Upper lobe of left lung (tissue), 6 donors: ENCODE measurements around the gene ZNF732. TPM values are rescaled to one million over a fixed set of nuclear protein-coding genes. Genes with fewer than 3 reads are reported as not detected.
"Not testable (repeated sequence)": the region's sequence is repeated elsewhere in the genome, so short reads cannot be mapped to it uniquely, and the experiment has no call there.

Source experiments
- ATAC-seq, 2 donors: fragments of 200-7000 bp; cut with Tn5 transposase; one replicate each; pipeline ENCODE4 v1.9.1; 2022; ENCODE audit warnings: mild to moderate bottlenecking in 2 of 2, moderate library complexity in 2 of 2; ENCODE audit not compliant: low FRiP score in 2 of 2
- DNase-seq, 2 donors: peaks; one replicate each; pipeline ENCODE4 v3.0.0-alpha.2; 2019 to 2020
- H3K27ac ChIP-seq, 4 donors: fragments of 200-600 bp; sonication (generic); one replicate each; pipeline ENCODE4 v1.5.1; 2016 to 2019
- H3K27me3 ChIP-seq, 4 donors: fragments of 200-600 bp; sonication (generic); one replicate each; pipeline ENCODE4 v1.5.1; 2017 to 2019
- H3K36me3 ChIP-seq, 4 donors: fragments of 200-600 bp; sonication (generic); one replicate each; pipeline ENCODE4 v1.5.1; 2016 to 2019
- H3K4me1 ChIP-seq, 4 donors: fragments of 200-600 bp; sonication (generic); one replicate each; pipeline ENCODE4 v1.5.1; 2018 to 2019
- H3K4me3 ChIP-seq, 4 donors: fragments of 200-600 bp; sonication (generic); one replicate each; pipeline ENCODE4 v1.5.1; 2017 to 2019; ENCODE audit warnings: mild to moderate bottlenecking in 2 of 4, moderate library complexity in 1 of 4
- H3K9me3 ChIP-seq, 4 donors: fragments of 200-600 bp; sonication (generic); one replicate each; pipeline ENCODE4 v1.5.1; 2018 to 2019
- CTCF ChIP-seq, 6 experiments: fragments of 450-650 bp in 4 of 6; fragments of 200-600 bp in 2 of 6; sonication (generic) in 2 of 6; IDR thresholded peaks; one replicate each; pipeline ENCODE4 v1.5.1; 2016 to 2019; ENCODE audit warnings: antibody characterized with exemption in 6 of 6
- EP300 ChIP-seq, 4 donors: sonication (generic); formaldehyde crosslinking; IDR thresholded peaks; one replicate each; pipeline ENCODE4 v1.5.1; 2017; ENCODE audit warnings: antibody characterized with exemption in 4 of 4, control low read depth in 2 of 4
- POLR2A ChIP-seq, 4 donors: fragments of 450-650 bp; IDR thresholded peaks; one replicate each; pipeline ENCODE4 v1.5.1; 2016 to 2017; ENCODE audit warnings: antibody characterized with exemption in 4 of 4, mild to moderate bottlenecking in 2 of 4
- POLR2AphosphoS5 ChIP-seq, 2 donors: sonication (generic); formaldehyde crosslinking; IDR thresholded peaks; one replicate each; pipeline ENCODE4 v1.5.1; 2017; ENCODE audit warnings: antibody characterized with exemption in 2 of 2
- WGBS, 2 donors: methylation state at CpG; one replicate each; pipeline ENCODE4 v1.1.5; 2017 to 2018; 5-methylcytosine and 5-hydroxymethylcytosine counted together
- total RNA-seq, 6 donors: library from RNA; depleted of rRNA in 4 of 6; stranded (reverse); fragments of >200 nt in 4 of 6; gene quantifications; one replicate each; pipeline versions ENCODE4 v1.1.0 to v1.2.1, GENCODE V29; 2016 to 2021
- donor health status: DM: no; HTN: no; CAD: no; lungs with moderate emphysema.
- donor health status: DM: no; HTN: yes; CAD: no; lungs with severe emphysema.

ZNF732 gene
- total RNA-seq, 6 donors from 2014 or later = 0.13 to 0.15 TPM; not detected in 4

GRCh38 chr4:294732-295131, 10.5 kb downstream of the ZNF732 start:
- WGBS, 2 donors = 95 to 98% methylated on average over 3 of the region's 3 CpGs
- Histone ChIP-seq H3K4me1 (no peaks in the 10 kb centered on the region), H3K4me3 (no peak overlapping the region), H3K27ac (no peak overlapping the region), H3K9me3 (peaks cover 0 to 25% (median 6%) of the 10 kb centered on the region in 4 donors), H3K27me3 (no peaks in the 10 kb centered on the region), H3K36me3 (no peaks in the 10 kb centered on the region)
- ATAC-seq = no peak
- no peak for TF ChIP-seq POLR2A (IDR thresholded peaks at IDR 0.05)
- no peak for TF ChIP-seq POLR2AphosphoS5 (IDR thresholded peaks at IDR 0.05)
- no peak for TF ChIP-seq CTCF (IDR thresholded peaks at IDR 0.05)
- no peak for TF ChIP-seq EP300 (IDR thresholded peaks at IDR 0.05)
- DNase-seq = no peak

DNA sequence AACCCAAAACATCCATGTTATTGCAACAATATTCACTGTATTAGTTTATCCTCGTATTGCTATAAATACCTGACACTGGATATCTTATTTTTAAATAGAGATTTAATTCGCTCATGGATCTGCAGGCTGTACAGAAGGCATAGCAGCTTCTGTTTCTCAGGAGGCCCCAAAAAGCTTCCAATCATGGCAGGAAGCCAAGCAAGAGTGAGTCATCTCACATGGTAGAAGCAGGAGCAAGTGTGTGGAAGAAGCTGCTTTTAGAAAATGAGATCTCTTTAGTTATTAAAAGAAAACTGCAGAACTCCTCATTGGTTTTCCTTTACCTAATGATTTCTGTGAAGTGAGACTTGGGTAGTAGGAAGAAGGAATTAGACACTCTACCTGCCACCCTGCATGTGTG, 16.4 kb downstream of the ZNF732 start:
- Histone ChIP-seq H3K4me3 (no peak overlapping the region), H3K36me3 (no peaks in the 10 kb centered on the region), H3K27me3 (no peaks in the 10 kb centered on the region), H3K27ac (no peak overlapping the region), H3K4me1 (no peaks in the 10 kb centered on the region), H3K9me3 (peaks cover 9 to 41% (median 19%) of the 10 kb centered on the region in 4 donors)
- DNase-seq = no peak
- TF ChIP-seq POLR2AphosphoS5 (IDR thresholded peaks at IDR 0.05) = no peak
- TF ChIP-seq EP300 (IDR thresholded peaks at IDR 0.05) = no peak
- no peak for TF ChIP-seq CTCF (IDR thresholded peaks at IDR 0.05)
- no peak for TF ChIP-seq POLR2A (IDR thresholded peaks at IDR 0.05)
- no peak for ATAC-seq
- WGBS, 2 donors = 86 to 87% methylated on average over 2 of the region's 2 CpGs

DNA sequence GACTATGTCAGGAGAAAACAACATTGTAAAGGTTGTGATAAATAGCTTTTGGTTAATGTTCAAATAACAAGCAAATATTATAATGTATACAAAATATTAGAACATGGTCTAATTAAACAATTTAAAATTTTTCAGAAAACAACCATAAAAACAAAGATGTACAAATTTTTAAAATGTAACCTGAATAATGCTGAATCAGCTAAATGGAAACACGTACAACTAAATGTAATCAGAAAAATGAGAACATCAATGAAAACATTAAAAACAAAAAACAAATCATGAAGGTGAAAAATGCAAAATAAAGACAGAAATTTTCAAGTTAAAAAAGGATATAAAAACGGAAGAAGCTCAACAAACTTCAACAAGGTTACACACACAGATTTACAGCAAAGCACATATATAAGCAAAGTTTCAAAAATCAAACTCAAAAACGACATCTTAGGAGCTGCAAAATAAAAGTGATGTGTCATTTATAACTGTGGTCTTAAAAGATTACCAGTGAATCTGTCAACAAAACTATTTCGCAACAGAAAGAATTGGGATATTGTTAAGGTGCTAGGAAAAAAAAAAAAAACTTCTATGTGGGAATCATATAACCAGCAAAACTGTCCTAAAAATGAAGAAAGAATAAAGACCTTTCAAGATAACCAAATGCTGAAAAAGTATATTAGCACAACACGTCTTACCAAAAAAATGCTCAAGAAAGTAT, 31.8 kb downstream of the ZNF732 start:
- H3K4me3 ChIP-seq = no peak overlapping the region
- TF ChIP-seq CTCF (IDR thresholded peaks at IDR 0.05) (no peak), POLR2A (IDR thresholded peaks at IDR 0.05) (no peak), POLR2AphosphoS5 (IDR thresholded peaks at IDR 0.05) (no peak), EP300 (IDR thresholded peaks at IDR 0.05) (no peak)
- no peaks in the 10 kb centered on the region for H3K4me1 ChIP-seq
- DNase-seq (no peak), ATAC-seq (no peak)
- H3K27ac ChIP-seq = no peak overlapping the region
- no peaks in the 10 kb centered on the region for H3K27me3 ChIP-seq
- peaks cover 63 to 92% (median 75%) of the 10 kb centered on the region in 4 donors for H3K9me3 ChIP-seq
- no peaks in the 10 kb centered on the region for H3K36me3 ChIP-seq
- 86 to 94% methylated on average over 5 of the region's 5 CpGs for WGBS, 2 donors

- WGBS, 2 donors = 90 to 99% methylated on average over 3 of the region's 3 CpGs
- peaks cover 74 to 96% (median 82%) of the 10 kb centered on the region in 4 donors for H3K9me3 ChIP-seq
- DNase-seq (no peak), ATAC-seq (no peak)
- no peaks in the 10 kb centered on the region for H3K4me1 ChIP-seq
- H3K27me3 ChIP-seq = no peaks in the 10 kb centered on the region
- no peak overlapping the region for H3K4me3 ChIP-seq
- TF ChIP-seq POLR2AphosphoS5 (IDR thresholded peaks at IDR 0.05) = no peak
- no peak for TF ChIP-seq EP300 (IDR thresholded peaks at IDR 0.05)
- TF ChIP-seq CTCF (IDR thresholded peaks at IDR 0.05) = no peak
- no peak for TF ChIP-seq POLR2A (IDR thresholded peaks at IDR 0.05)
- H3K36me3 ChIP-seq = no peaks in the 10 kb centered on the region
- H3K27ac ChIP-seq = no peak overlapping the region
Observed at GRCh38 chr4:271492-272103, 33.7 kb downstream of the ZNF732 start.

- peaks cover 28 to 99% (median 94%) of the 10 kb centered on the region in 4 donors for H3K9me3 ChIP-seq
- not testable (repeated sequence) for ATAC-seq, H3K4me1 ChIP-seq, H3K4me3 ChIP-seq, H3K27me3 ChIP-seq, DNase-seq, H3K36me3 ChIP-seq, H3K27ac ChIP-seq
- 71 to 78% methylated on average over 10 to 11 of the region's 11 CpGs for WGBS, 2 donors
Observed at GRCh38 chr4:259240-259639, 46.0 kb downstream of the ZNF732 start.
